Hepatocyte (in vitro differentiated cells): ENCODE results near the gene HMGCS2.

Source experiments
- CTCF ChIP-seq: fragments of 200-600 bp; sonication (generic); IDR thresholded peaks from 2 replicates; pipeline ENCODE4 v1.5.1; 2016; ENCODE audit warnings: antibody characterized with exemption, mild to moderate bottlenecking; ENCODE audit not compliant: poor library complexity
- EZH2 ChIP-seq: fragments of 200-600 bp; sonication (generic); IDR thresholded peaks from 2 replicates; pipeline ENCODE4 v1.6.1; 2016; ENCODE audit warnings: antibody characterized with exemption, mild to moderate bottlenecking, borderline replicate concordance
- EZH2phosphoT487 ChIP-seq: fragments of 200-600 bp; sonication (generic); IDR thresholded peaks from one replicate; pipeline ENCODE4 v1.6.1; 2018; ENCODE audit warnings: antibody characterized with exemption, mild to moderate bottlenecking, low read depth, moderate library complexity; ENCODE audit not compliant: unreplicated experiment, severe bottlenecking

- TF ChIP-seq CTCF: no peak
- TF ChIP-seq EZH2: no peak
- TF ChIP-seq EZH2phosphoT487: no peak
Measured at GRCh38 chr1:119742677-119743076, 26.0 kb downstream of the HMGCS2 start.
